Activated naive CD4-positive, alpha-beta T cell treated with anti-CD3 and anti-CD28 coated beads for 36 hours (primary cell): Measurements from ENCODE around the gene FRMD4B. TPM values are rescaled to one million over a fixed set of nuclear protein-coding genes. Genes with fewer than 3 reads are reported as not detected.
"Not testable (repeated sequence)": the region's sequence is repeated elsewhere in the genome, so short reads cannot be mapped to it uniquely, and the experiment has no call there.

Experiments used
- CTCF ChIA-PET: fragments of 350-600 bp; sonication (Branson Sonifier 250); formaldehyde crosslinking; loops from one replicate; lab custom pipeline; 2021; ENCODE audit warnings: antibody characterized with exemption; lab: Charles Lee
- DNase-seq: peaks from one replicate; pipeline ENCODE4 v3.0.0-alpha.2; 2020
- H3K27ac Mint-ChIP-seq: one replicate; pipeline ENCODE4 v1.8.0; 2021; ENCODE audit warnings: mild to moderate bottlenecking, mixed read lengths
- H3K27me3 Mint-ChIP-seq: one replicate; pipeline ENCODE4 v1.8.0; 2021; ENCODE audit warnings: low read depth, mixed read lengths
- H3K36me3 Mint-ChIP-seq: one replicate; pipeline ENCODE4 v1.8.0; 2021; ENCODE audit warnings: low read depth, mixed read lengths
- H3K4me1 Mint-ChIP-seq: one replicate; pipeline ENCODE4 v1.8.0; 2021; ENCODE audit warnings: low read depth, mixed read lengths
- H3K4me3 Mint-ChIP-seq: one replicate; pipeline ENCODE4 v1.8.0; 2021; ENCODE audit warnings: mild to moderate bottlenecking, moderate library complexity, mixed read lengths
- H3K9me3 Mint-ChIP-seq: one replicate; pipeline ENCODE4 v1.8.0; 2021; ENCODE audit warnings: mixed read lengths
- intact Hi-C: fragments of 100-400 bp; cut with micrococcal nuclease; formaldehyde crosslinking; loops from one replicate; pipeline ENCODE4 v1.15.1; 2023
- total RNA-seq, 2 experiments: library from RNA; stranded (reverse); gene quantifications; one replicate each; pipeline ENCODE4 v1.2.3, GENCODE V29; 2021

FRMD4B gene
- total RNA-seq, 2 experiments from 2014 or later = 11.9 to 12.1 TPM

- intact Hi-C loops = loop anchor here (5.0 kb wide), 1 partner anchor 619 kb away; no protein-coding TSS in a partner anchor
- Mint-ChIP-seq H3K4me3 (no peak overlapping the region), H3K27me3 (no peaks in the 10 kb centered on the region), H3K4me1 (peaks cover 40% of the 10 kb centered on the region), H3K36me3 (no peaks in the 10 kb centered on the region), H3K9me3 (no peaks in the 10 kb centered on the region), H3K27ac (peak overlapping the region; percentile 11)
- DNase-seq = no peak
- CTCF ChIA-PET = interaction anchor here (0.6 to 1.9 kb wide), 2 partner anchors 49 to 82 kb away, joined by 3 to 11 read pairs; no protein-coding TSS in a partner anchor
These were observed 57.6 kb downstream of the FRMD4B start for GRCh38 chr3:69328103-69328962.

GRCh38 chr3:69326855-69327300 is 59.0 kb downstream of the FRMD4B start:
- peak; percentile 80 for DNase-seq
- Mint-ChIP-seq H3K4me3 (peak overlapping the region; percentile 49), H3K9me3 (no peaks in the 10 kb centered on the region), H3K27me3 (no peaks in the 10 kb centered on the region), H3K4me1 (peaks cover 40% of the 10 kb centered on the region), H3K36me3 (no peaks in the 10 kb centered on the region), H3K27ac (peak overlapping the region; percentile 86)
- intact Hi-C loops = loop anchor here (1.0 to 5.0 kb wide), 7 partner anchors 22 to 620 kb away; no protein-coding TSS in a partner anchor
- CTCF ChIA-PET = interaction anchor here (0.9 to 2.1 kb wide), 7 partner anchors 17 to 345 kb away, joined by 3 to 22 read pairs (median 5); partner anchors contain the start of gene FRMD4B

GRCh38 chr3:69325151-69325550 is 60.7 kb downstream of the FRMD4B start:
- no peak overlapping the region for H3K4me3 Mint-ChIP-seq
- H3K27me3 Mint-ChIP-seq = no peaks in the 10 kb centered on the region
- intact Hi-C loops = loop anchor here (5.0 kb wide), 1 partner anchor 622 kb away; no protein-coding TSS in a partner anchor
- no peaks in the 10 kb centered on the region for H3K36me3 Mint-ChIP-seq
- H3K27ac Mint-ChIP-seq = no peak overlapping the region
- CTCF ChIA-PET = interaction anchor here (0.5 to 2.1 kb wide), 8 partner anchors 19 to 164 kb away, joined by 3 to 22 read pairs (median 6); partner anchors contain the start of gene FRMD4B
- peaks cover 43% of the 10 kb centered on the region for H3K4me1 Mint-ChIP-seq
- no peak for DNase-seq
- no peaks in the 10 kb centered on the region for H3K9me3 Mint-ChIP-seq

- intact Hi-C loops = loop anchor here (1.0 to 5.0 kb wide), 4 partner anchors 86 to 623 kb away; no protein-coding TSS in a partner anchor
- no peak overlapping the region for H3K4me3 Mint-ChIP-seq
- peaks cover 43% of the 10 kb centered on the region for H3K4me1 Mint-ChIP-seq
- H3K27me3 Mint-ChIP-seq = no peaks in the 10 kb centered on the region
- H3K9me3 Mint-ChIP-seq = no peaks in the 10 kb centered on the region
- H3K27ac Mint-ChIP-seq = no peak overlapping the region
- DNase-seq = peak; percentile 18
- CTCF ChIA-PET = interaction anchor here (0.6 to 4.8 kb wide), 11 partner anchors 12 to 204 kb away, joined by 3 to 29 read pairs (median 7); no protein-coding TSS in a partner anchor
- H3K36me3 Mint-ChIP-seq = no peaks in the 10 kb centered on the region
These were observed 61.4 kb downstream of the FRMD4B start for GRCh38 chr3:69324362-69325025.

- intact Hi-C loops = loop anchor here (1.0 kb wide), 3 partner anchors 86 to 347 kb away; no protein-coding TSS in a partner anchor
- DNase-seq = no peak
- Mint-ChIP-seq H3K36me3 (no peaks in the 10 kb centered on the region), H3K27me3 (no peaks in the 10 kb centered on the region), H3K9me3 (no peaks in the 10 kb centered on the region), H3K27ac (no peak overlapping the region), H3K4me3 (no peak overlapping the region), H3K4me1 (peaks cover 42% of the 10 kb centered on the region)
- CTCF ChIA-PET = interaction anchor here (0.6 to 4.8 kb wide), 10 partner anchors 12 to 204 kb away, joined by 3 to 29 read pairs (median 7); no protein-coding TSS in a partner anchor
These were observed 61.9 kb downstream of the FRMD4B start for GRCh38 chr3:69323941-69324340.

- intact Hi-C loops, H3K27me3 Mint-ChIP-seq, H3K36me3 Mint-ChIP-seq, H3K27ac Mint-ChIP-seq, H3K9me3 Mint-ChIP-seq, H3K4me3 Mint-ChIP-seq, DNase-seq: not testable (repeated sequence)
- H3K4me1 Mint-ChIP-seq = peaks cover 28% of the 10 kb centered on the region
- CTCF ChIA-PET = interaction anchor here (0.6 to 4.8 kb wide), 7 partner anchors 11 to 202 kb away, joined by 4 to 29 read pairs (median 7); no protein-coding TSS in a partner anchor
These were observed 63.4 kb downstream of the FRMD4B start for GRCh38 chr3:69322512-69322911.

GRCh38 chr3:69322158-69322509 is 63.8 kb downstream of the FRMD4B start:
- CTCF ChIA-PET = interaction anchor here (0.6 to 4.8 kb wide), 7 partner anchors 11 to 202 kb away, joined by 4 to 29 read pairs (median 7); no protein-coding TSS in a partner anchor
- Mint-ChIP-seq H3K9me3 (no peaks in the 10 kb centered on the region), H3K4me3 (no peak overlapping the region), H3K27me3 (no peaks in the 10 kb centered on the region), H3K27ac (no peak overlapping the region), H3K4me1 (peaks cover 25% of the 10 kb centered on the region), H3K36me3 (no peaks in the 10 kb centered on the region)
- intact Hi-C loops = no loop called here
- DNase-seq = no peak

GRCh38 chr3:69321301-69322157 is 64.4 kb downstream of the FRMD4B start:
- H3K4me3 Mint-ChIP-seq = no peak overlapping the region
- H3K27ac Mint-ChIP-seq = no peak overlapping the region
- no peaks in the 10 kb centered on the region for H3K36me3 Mint-ChIP-seq
- H3K27me3 Mint-ChIP-seq = no peaks in the 10 kb centered on the region
- no peaks in the 10 kb centered on the region for H3K9me3 Mint-ChIP-seq
- CTCF ChIA-PET = interaction anchor here (0.6 to 4.8 kb wide), 9 partner anchors 10 to 162 kb away, joined by 3 to 29 read pairs (median 5); no protein-coding TSS in a partner anchor
- no peak for DNase-seq
- peaks cover 19% of the 10 kb centered on the region for H3K4me1 Mint-ChIP-seq
- intact Hi-C loops = no loop called here

GRCh38 chr3:69320871-69321271 is 65.0 kb downstream of the FRMD4B start:
- no peaks in the 10 kb centered on the region for H3K27me3 Mint-ChIP-seq
- no peak overlapping the region for H3K4me3 Mint-ChIP-seq
- H3K4me1 Mint-ChIP-seq = peaks cover 13% of the 10 kb centered on the region
- intact Hi-C loops = no loop called here
- H3K27ac Mint-ChIP-seq = no peak overlapping the region
- no peak for DNase-seq
- no peaks in the 10 kb centered on the region for H3K9me3 Mint-ChIP-seq
- CTCF ChIA-PET = interaction anchor here (0.6 to 4.8 kb wide), 7 partner anchors 9 to 161 kb away, joined by 3 to 29 read pairs (median 3); no protein-coding TSS in a partner anchor
- no peaks in the 10 kb centered on the region for H3K36me3 Mint-ChIP-seq

- intact Hi-C loops = no loop called here
- DNase-seq = no peak
- no peak overlapping the region for H3K4me3 Mint-ChIP-seq
- H3K9me3 Mint-ChIP-seq = no peaks in the 10 kb centered on the region
- no peaks in the 10 kb centered on the region for H3K27me3 Mint-ChIP-seq
- H3K4me1 Mint-ChIP-seq = peaks cover 5% of the 10 kb centered on the region
- CTCF ChIA-PET = interaction anchor here (1.4 to 4.8 kb wide), 2 partner anchors 13 to 157 kb away, joined by 4 to 29 read pairs; no protein-coding TSS in a partner anchor
- H3K27ac Mint-ChIP-seq = no peak overlapping the region
- H3K36me3 Mint-ChIP-seq = no peaks in the 10 kb centered on the region
These were observed 66.2 kb downstream of the FRMD4B start for GRCh38 chr3:69319652-69320051.

- no peak for DNase-seq
- Mint-ChIP-seq H3K27ac (no peak overlapping the region), H3K27me3 (no peaks in the 10 kb centered on the region), H3K4me1 (peaks cover 3% of the 10 kb centered on the region), H3K36me3 (no peaks in the 10 kb centered on the region), H3K9me3 (no peaks in the 10 kb centered on the region), H3K4me3 (no peak overlapping the region)
- intact Hi-C loops = no loop called here
- CTCF ChIA-PET = interaction anchor here (1.4 kb wide), 1 partner anchor 12 kb away, joined by 4 read pairs; no protein-coding TSS in a partner anchor
These were observed 67.5 kb downstream of the FRMD4B start for GRCh38 chr3:69318410-69318809.
